Dermis blood vessel endothelial cell (primary cell): ENCODE results near the gene USF1. TPM values are rescaled to one million over a fixed set of nuclear protein-coding genes. Genes with fewer than 3 reads are reported as not detected.

Experiments used
- total RNA-seq: library from RNA; depleted of rRNA; stranded (reverse); fragments of >200 nt; gene quantifications from 2 replicates; pipeline ENCODE4 v1.2.3, GENCODE V29; 2014

USF1 gene
- total RNA-seq, 1 donor from 2014 or later, result 125 TPM

Other genes with a start within 250 kb of the USF1 start
- gene LY9, start 249.8 kb downstream of the USF1 start, total RNA-seq, result not detected in 2 replicates
- gene CD244, start 183.1 kb downstream of the USF1 start, total RNA-seq, result 0.14 TPM in 1 of 2 replicates, not detected in the other
- gene ITLN1, start 160.8 kb downstream of the USF1 start, total RNA-seq, result not detected in 2 replicates
- gene ITLN2, start 91.2 kb downstream of the USF1 start, total RNA-seq, result not detected in 2 replicates
- 304 and 318 TPM in 2 replicates for gene F11R, start 24.8 kb downstream of the USF1 start, total RNA-seq
- gene TSTD1, start 7.0 kb downstream of the USF1 start, total RNA-seq, result 1.4 and 6.8 TPM in 2 replicates
- gene ARHGAP30, start 23.9 kb upstream of the USF1 start, total RNA-seq, result not detected in 2 replicates
- 0.17 and 0.28 TPM in 2 replicates for gene NECTIN4, start 43.6 kb upstream of the USF1 start, total RNA-seq
- gene KLHDC9, start 52.4 kb upstream of the USF1 start, total RNA-seq, result 0.93 and 1.5 TPM in 2 replicates
- gene PFDN2, start 72.1 kb upstream of the USF1 start, total RNA-seq, result 30.2 and 42.7 TPM in 2 replicates
- 11.6 and 17.5 TPM in 2 replicates for gene NIT1, start 72.1 kb upstream of the USF1 start, total RNA-seq
- 39.1 and 64.8 TPM in 2 replicates for gene DEDD, start 86.7 kb upstream of the USF1 start, total RNA-seq
- gene UFC1, start 108.0 kb upstream of the USF1 start, total RNA-seq, result 119 and 134 TPM in 2 replicates
- 5.4 and 12.8 TPM in 2 replicates for gene USP21, start 113.5 kb upstream of the USF1 start, total RNA-seq
- 14.9 and 18.0 TPM in 2 replicates for gene PPOX, start 120.4 kb upstream of the USF1 start, total RNA-seq
- gene B4GALT3, start 131.5 kb upstream of the USF1 start, total RNA-seq, result 24.8 and 44.1 TPM in 2 replicates
- 19.7 and 38.9 TPM in 2 replicates for gene ADAMTS4, start 153.1 kb upstream of the USF1 start, total RNA-seq
- 154 and 208 TPM in 2 replicates for gene NDUFS2, start 156.4 kb upstream of the USF1 start, total RNA-seq
- 0.19 TPM in 1 of 2 replicates, not detected in the other for gene FCER1G, start 169.3 kb upstream of the USF1 start, total RNA-seq
- gene APOA2, start 177.7 kb upstream of the USF1 start, total RNA-seq, result not detected in 2 replicates
- gene TOMM40L, start 180.1 kb upstream of the USF1 start, total RNA-seq, result 14.8 and 23.6 TPM in 2 replicates
- not detected in 2 replicates for gene NR1I3, start 192.2 kb upstream of the USF1 start, total RNA-seq
- not detected in 2 replicates for gene PCP4L1, start 212.8 kb upstream of the USF1 start, total RNA-seq